ENCODE data around the gene PRKCB.
"Not testable (repeated sequence)": the region's sequence is repeated elsewhere in the genome, so short reads cannot be mapped to it uniquely, and the experiment has no call there.

PRKCB gene

DNA sequence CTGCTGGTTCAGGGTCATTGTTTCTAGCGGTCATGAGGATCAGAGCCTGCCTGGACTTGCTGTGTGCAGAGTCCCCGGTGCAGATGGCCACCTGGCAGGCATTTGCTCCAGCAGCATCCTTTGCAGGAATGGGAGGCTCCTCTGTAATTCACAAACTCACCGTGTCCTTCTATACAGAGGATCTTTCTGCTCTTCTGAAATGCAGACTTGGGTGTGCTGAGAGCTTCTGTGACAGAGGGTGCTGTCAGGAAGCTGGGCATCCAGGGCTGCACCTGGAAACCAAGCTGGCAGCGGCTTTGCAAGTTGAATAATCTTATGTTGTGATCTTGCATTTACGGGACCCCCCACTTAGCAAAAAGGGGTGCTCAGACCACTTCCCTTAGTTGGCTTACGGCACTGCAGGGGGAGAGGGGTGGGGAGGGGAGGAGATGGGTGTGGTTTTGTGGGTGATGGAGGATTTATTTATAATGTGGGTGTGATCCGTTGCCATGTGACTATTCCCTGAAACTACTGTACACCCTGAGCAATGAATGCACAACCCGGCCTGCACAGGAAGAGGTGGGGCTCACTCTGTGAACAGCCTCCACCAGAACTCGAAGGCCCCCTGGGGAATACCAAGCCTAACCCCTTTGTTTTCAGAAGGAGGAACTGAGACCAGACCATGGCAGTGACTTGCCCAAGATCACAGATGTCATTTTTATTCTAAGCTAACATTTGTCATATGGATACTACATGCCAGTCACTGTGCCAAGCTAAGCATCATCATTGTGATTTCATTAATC lies 178.3 kb downstream of the PRKCB start:
- H3K4me3 ChIP-seq (ENCODE audit: low read depth, low read length), result no peak overlapping the region
- no peak for DNase-seq (ENCODE audit: low read depth)
- no peak for TF ChIP-seq CTCF (conservative IDR thresholded peaks at IDR 0.05; ENCODE audit: low read depth, low read length)

GRCh38 chr16:24014955-24015354 lies 179.2 kb downstream of the PRKCB start:
- DNase-seq (ENCODE audit: low read depth); H3K4me3 ChIP-seq (ENCODE audit: low read depth, low read length): not testable (repeated sequence)

GRCh38 chr16:24015923-24016322 lies 180.1 kb downstream of the PRKCB start:
- TF ChIP-seq CTCF (conservative IDR thresholded peaks at IDR 0.05; ENCODE audit: low read depth, low read length), result no peak
- no peak overlapping the region for H3K4me3 ChIP-seq (ENCODE audit: low read depth, low read length)
- no peak for DNase-seq (ENCODE audit: low read depth)

DNA sequence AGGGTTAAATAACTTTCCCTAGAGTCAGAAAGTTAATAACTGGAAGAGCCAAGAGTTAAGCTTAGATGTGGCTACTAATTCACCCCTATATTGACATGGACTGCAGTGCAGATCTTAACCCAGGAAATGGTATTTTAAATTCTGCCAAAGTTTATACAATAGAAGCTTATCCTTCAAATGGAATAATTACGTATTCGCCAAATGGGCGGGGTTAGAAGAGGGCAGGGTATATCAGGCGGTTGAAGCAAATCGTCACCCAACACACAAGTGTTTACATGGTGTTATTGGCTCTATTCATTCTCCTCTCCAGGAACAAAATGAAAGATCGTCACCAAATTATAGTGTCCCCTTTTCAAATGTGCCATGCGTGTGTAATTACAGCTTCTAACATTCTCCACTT lies 182.7 kb downstream of the PRKCB start:
- no peak for TF ChIP-seq CTCF (conservative IDR thresholded peaks at IDR 0.05; ENCODE audit: low read depth, low read length)
- DNase-seq (ENCODE audit: low read depth), result no peak
- H3K4me3 ChIP-seq (ENCODE audit: low read depth, low read length), result no peak overlapping the region

DNA sequence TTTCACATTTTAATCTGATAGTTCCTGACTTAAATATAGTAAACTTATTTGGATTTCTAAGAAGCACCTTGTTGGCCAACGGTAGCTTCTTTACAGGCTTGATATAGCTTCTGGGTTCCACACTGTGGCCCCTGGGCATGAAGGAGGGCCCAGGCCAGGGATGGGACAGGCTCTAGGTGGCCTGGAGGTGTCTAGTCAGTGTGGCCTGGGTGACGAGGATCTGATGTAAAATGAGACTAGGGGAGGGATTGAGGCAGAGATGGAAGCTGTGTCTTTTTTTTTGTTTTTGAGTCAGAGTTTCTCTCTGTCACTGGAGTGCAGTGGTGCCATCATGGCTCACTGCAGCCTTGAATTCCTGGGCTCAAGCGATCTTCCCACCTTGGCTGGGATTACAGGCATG lies 187.0 kb downstream of the PRKCB start:
- no peak for DNase-seq (ENCODE audit: low read depth)
- no peak for TF ChIP-seq CTCF (conservative IDR thresholded peaks at IDR 0.05; ENCODE audit: low read depth, low read length)
- H3K4me3 ChIP-seq (ENCODE audit: low read depth, low read length), result no peak overlapping the region

DNA sequence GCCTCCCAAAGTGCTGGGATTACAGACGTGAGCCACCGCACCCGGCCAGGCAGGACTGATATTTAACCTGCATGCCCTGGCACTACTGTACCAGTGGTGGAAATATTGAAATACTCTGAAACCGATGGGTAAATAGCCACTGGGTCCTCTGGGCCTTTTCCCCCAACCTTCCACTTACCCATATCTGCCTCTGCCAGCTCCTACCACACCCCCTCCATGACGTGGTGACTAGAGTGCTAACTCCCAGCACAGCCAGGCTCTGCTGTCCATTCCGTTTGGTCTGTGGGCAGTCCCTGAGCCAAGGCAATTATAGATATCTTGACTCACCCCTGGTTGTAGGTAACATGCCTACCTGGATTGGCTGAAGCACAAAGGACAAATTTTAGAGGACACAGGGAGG lies 187.8 kb downstream of the PRKCB start:
- no peak overlapping the region for H3K4me3 ChIP-seq (ENCODE audit: low read depth, low read length)
- DNase-seq (ENCODE audit: low read depth), result no peak
- TF ChIP-seq CTCF (conservative IDR thresholded peaks at IDR 0.05; ENCODE audit: low read depth, low read length), result no peak

DNA sequence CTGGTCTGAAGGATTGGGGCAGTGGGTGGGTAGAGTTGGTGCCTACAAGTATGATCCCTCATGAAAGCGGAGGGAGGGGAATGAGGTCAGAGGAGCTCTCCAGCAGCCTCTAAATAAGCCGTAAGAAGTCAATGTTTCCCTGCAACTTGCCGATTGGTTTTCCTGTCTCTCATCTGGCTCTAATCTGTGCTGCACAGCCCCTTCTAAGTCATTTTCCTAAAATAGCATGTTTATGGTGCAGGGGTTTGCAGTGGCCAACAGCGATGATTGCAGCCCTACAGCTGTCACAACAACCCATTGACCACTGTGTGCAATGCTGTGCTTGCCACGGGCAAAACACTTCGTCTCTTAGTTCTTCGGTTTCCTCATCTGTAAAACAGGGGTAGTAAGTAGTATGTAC lies 189.2 kb downstream of the PRKCB start:
- no peak overlapping the region for H3K4me3 ChIP-seq (ENCODE audit: low read depth, low read length)
- TF ChIP-seq CTCF (conservative IDR thresholded peaks at IDR 0.05; ENCODE audit: low read depth, low read length), result no peak
- no peak for DNase-seq (ENCODE audit: low read depth)
